SK-N-SH treated with all-trans-retinoic acid at 6 μM for 48 hours (cell line): Measurements from ENCODE around the gene VGF.

Experiments
- ARNTL ChIP-seq: fragments of 450-650 bp; formaldehyde crosslinking; IDR thresholded peaks from 2 replicates; pipeline ENCODE4 v1.5.0; 2020; ENCODE audit warnings: low read depth, mild to moderate bottlenecking, moderate library complexity, borderline replicate concordance
- BACH2 ChIP-seq: fragments of 250-450 bp; sonication (Bioruptor Pico); IDR thresholded peaks from 2 replicates; pipeline ENCODE4 v1.9.0; 2021; ENCODE audit warnings: mild to moderate bottlenecking, borderline replicate concordance
- ESRRG ChIP-seq: fragments of 250-450 bp; sonication (Bioruptor Pico); IDR thresholded peaks from 2 replicates; pipeline ENCODE4 v1.6.1; 2021; ENCODE audit warnings: mild to moderate bottlenecking
- GLIS3 ChIP-seq: fragments of 250-450 bp; sonication (Bioruptor Pico); IDR thresholded peaks from 2 replicates; pipeline ENCODE4 v1.5.0; 2020; ENCODE audit warnings: mild to moderate bottlenecking, moderate library complexity
- PPARA ChIP-seq: fragments of 250-450 bp; sonication (Bioruptor Pico); IDR thresholded peaks from 2 replicates; pipeline ENCODE4 v1.5.0; 2020; ENCODE audit warnings: mild to moderate bottlenecking, borderline replicate concordance
- RARB ChIP-seq: fragments of 250-450 bp; sonication (Bioruptor Pico); IDR thresholded peaks from 2 replicates; pipeline ENCODE4 v1.8.0; 2021; ENCODE audit warnings: mild to moderate bottlenecking, moderate library complexity
- ZFP30 ChIP-seq: fragments of 450-650 bp; formaldehyde crosslinking; IDR thresholded peaks from 2 replicates; pipeline ENCODE4 v1.5.0; 2022; ENCODE audit warnings: mild to moderate bottlenecking, moderate library complexity
- TF ChIP-seq, protein P1 (sequence below): fragments of 250-450 bp; sonication (Bioruptor Pico); IDR thresholded peaks from 2 replicates; pipeline ENCODE4 v1.5.0; 2020; ENCODE audit warnings: mild to moderate bottlenecking, moderate library complexity
- TF ChIP-seq, protein P2 (sequence below): fragments of 250-450 bp; sonication (Bioruptor Pico); IDR thresholded peaks from 2 replicates; pipeline ENCODE4 v1.8.0; 2021; ENCODE audit warnings: low read depth, mild to moderate bottlenecking, moderate library complexity, borderline replicate concordance

DNA sequence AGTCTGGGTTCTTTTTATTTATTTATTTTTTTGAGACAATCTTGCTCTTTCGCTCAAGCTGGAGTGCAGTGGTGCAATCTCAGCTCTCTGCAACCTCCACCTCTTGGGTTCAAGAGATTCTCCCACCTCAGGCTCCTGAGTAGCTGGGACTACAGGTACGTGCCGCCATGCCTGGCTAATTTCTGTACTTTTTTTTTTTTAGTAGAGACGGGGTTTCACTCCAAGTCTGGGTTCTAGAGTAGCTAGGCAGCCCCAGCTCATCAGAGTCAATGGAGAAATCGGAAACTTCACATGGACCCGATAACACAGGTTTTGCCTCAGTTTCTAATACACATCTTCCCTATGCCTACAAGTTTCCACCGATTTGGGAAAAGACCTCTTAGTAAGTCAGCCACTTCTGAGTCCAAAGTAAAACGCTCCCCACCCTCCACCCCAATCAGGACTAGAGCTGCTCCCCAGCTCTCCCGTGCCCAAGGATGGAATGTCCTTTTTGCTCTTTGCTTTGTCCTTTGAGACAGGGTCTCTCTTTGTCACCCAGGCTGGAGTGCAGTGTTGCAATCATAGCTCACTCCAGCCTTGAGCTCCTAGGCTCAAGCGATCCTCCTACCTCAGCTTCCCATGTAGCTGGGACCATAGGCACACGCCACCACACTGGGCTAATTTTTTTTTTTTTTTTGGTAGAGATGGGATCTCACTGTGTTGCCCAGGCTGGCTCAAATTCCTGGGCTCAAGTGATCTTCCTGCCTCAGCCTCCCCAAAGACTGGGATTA, 42.3 kb downstream of the VGF start:
- TF ChIP-seq PPARA: no peak
- no peak for TF ChIP-seq GLIS3 (CRISPR knock-in tag)
- TF ChIP-seq, protein P1, sequence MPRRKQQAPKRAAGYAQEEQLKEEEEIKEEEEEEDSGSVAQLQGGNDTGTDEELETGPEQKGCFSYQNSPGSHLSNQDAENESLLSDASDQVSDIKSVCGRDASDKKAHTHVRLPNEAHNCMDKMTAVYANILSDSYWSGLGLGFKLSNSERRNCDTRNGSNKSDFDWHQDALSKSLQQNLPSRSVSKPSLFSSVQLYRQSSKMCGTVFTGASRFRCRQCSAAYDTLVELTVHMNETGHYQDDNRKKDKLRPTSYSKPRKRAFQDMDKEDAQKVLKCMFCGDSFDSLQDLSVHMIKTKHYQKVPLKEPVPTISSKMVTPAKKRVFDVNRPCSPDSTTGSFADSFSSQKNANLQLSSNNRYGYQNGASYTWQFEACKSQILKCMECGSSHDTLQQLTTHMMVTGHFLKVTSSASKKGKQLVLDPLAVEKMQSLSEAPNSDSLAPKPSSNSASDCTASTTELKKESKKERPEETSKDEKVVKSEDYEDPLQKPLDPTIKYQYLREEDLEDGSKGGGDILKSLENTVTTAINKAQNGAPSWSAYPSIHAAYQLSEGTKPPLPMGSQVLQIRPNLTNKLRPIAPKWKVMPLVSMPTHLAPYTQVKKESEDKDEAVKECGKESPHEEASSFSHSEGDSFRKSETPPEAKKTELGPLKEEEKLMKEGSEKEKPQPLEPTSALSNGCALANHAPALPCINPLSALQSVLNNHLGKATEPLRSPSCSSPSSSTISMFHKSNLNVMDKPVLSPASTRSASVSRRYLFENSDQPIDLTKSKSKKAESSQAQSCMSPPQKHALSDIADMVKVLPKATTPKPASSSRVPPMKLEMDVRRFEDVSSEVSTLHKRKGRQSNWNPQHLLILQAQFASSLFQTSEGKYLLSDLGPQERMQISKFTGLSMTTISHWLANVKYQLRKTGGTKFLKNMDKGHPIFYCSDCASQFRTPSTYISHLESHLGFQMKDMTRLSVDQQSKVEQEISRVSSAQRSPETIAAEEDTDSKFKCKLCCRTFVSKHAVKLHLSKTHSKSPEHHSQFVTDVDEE (CRISPR knock-in tag): no peak
- no peak for TF ChIP-seq BACH2 (CRISPR knock-in tag)
- no peak for TF ChIP-seq ARNTL (CRISPR knock-in tag)
- no peak for TF ChIP-seq RARB (CRISPR knock-in tag)
- TF ChIP-seq, protein P2, sequence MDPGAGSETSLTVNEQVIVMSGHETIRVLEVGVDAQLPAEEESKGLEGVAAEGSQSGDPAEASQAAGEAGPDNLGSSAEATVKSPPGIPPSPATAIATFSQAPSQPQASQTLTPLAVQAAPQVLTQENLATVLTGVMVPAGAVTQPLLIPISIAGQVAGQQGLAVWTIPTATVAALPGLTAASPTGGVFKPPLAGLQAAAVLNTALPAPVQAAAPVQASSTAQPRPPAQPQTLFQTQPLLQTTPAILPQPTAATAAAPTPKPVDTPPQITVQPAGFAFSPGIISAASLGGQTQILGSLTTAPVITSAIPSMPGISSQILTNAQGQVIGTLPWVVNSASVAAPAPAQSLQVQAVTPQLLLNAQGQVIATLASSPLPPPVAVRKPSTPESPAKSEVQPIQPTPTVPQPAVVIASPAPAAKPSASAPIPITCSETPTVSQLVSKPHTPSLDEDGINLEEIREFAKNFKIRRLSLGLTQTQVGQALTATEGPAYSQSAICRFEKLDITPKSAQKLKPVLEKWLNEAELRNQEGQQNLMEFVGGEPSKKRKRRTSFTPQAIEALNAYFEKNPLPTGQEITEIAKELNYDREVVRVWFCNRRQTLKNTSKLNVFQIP (CRISPR knock-in tag): no peak
- no peak for TF ChIP-seq ESRRG (CRISPR knock-in tag)
- no peak for TF ChIP-seq ZFP30 (CRISPR knock-in tag)
